H1 (cell line): Measurements from ENCODE around the gene APOA1. TPM values are rescaled to one million over a fixed set of nuclear protein-coding genes. Genes with fewer than 3 reads are reported as not detected.

Source experiments
- SIX5 ChIP-seq: IDR thresholded peaks from 2 replicates; pipeline ENCODE4 v1.6.1; 2011; ENCODE audit warnings: mild to moderate bottlenecking, low read depth, low read length
- TEAD4 ChIP-seq: IDR thresholded peaks from 2 replicates; pipeline ENCODE4 v1.6.1; 2012; ENCODE audit warnings: low read depth, low read length, inconsistent platforms, mixed read lengths
- ZNF274 ChIP-seq: IDR thresholded peaks from 2 replicates; pipeline ENCODE4 v1.7.0; 2012; ENCODE audit warnings: low read length, borderline replicate concordance; ENCODE audit errors: extremely low read depth
- polyA plus RNA-seq, 7 experiments: library from polyadenylated mRNA; depleted of rRNA in 3 of 7; stranded (reverse) in 5 of 7; unstranded in 2 of 7; fragments of >200 nt in 5 of 7; fragments of 200-250 nt in 2 of 7; gene quantifications; 1 replicate in 5 of 7; 2 replicates in 1 of 7; 4 replicates in 1 of 7; pipeline versions ENCODE4 v1.2.1 to v1.2.3, GENCODE V29; 2011 to 2013; ENCODE audit warnings: missing spikeins in 2 of 7, mixed read lengths in 2 of 7
- total RNA-seq: library from RNA; stranded (reverse); fragmentation: NEBNext Ultra II Directional; extraction: Animal tissue kit (Norgen Biotek cat#: 25700); gene quantifications from 2 replicates; pipeline ENCODE4 v1.2.1, GENCODE V29; 2021

APOA1 gene
- total and polyA plus RNA-seq, 2 of the 8 experiments (the other 6 are each of a cell fraction or from before 2014, with no cell fraction given): 0.80 TPM; not detected in 1

DNA sequence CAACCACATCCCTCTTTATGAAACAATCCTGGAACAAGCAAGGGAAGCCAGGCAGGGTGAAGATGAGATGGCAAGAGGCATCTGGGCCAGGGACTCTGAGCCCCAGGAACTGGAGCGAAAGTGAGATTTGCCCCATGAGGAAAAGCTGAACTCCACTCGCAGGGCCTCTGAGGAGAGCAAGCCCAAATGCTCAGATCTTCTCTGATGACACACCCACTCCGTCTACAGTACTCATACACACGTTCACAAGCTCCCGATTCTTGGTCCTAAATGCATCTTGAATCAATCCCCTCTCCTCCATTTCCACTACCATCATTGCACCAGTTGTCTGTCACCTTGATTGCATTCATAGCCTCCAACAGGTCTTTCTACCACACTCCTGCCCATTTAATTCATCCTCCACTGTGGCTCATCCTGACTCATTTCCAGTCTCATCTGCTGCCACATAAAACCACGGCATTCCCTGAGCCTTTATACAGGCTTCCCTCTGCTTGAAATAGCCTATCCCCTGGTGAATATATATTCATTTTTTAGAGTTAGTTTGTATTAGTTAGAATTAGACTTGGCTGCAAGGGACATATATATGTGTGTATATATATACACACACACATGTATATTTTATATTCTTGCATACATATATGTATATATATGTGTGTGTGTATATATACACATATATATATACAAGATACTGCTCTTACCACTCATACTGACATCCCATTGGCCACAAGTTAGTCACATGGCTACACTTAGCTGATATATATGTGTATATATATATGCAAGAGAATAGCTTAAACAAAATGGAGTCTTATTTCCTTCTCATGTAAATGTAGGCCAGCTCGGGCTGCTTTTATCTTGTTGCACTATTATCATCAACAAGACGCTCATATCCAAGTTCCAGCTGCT lies 44.3 kb downstream of the APOA1 start (continued):
- TF ChIP-seq TEAD4: no peak
- TF ChIP-seq SIX5: no peak
- no peak for TF ChIP-seq ZNF274
